Esophagus squamous epithelium (tissue), 4 donors: ENCODE measurements around the gene SNX32.
A peak's percentile ranks its signal among the peaks of the same experiment; 100 is the strongest.

ENCODE experiments used
- CTCF ChIP-seq, 6 experiments: fragments of 450-650 bp in 4 of 6; fragments of 200-600 bp in 2 of 6; sonication (generic) in 2 of 6; IDR thresholded peaks; one replicate each; pipeline ENCODE4 v1.5.1; 2016 to 2019; ENCODE audit warnings: antibody characterized with exemption in 6 of 6, mild to moderate bottlenecking in 4 of 6, moderate library complexity in 4 of 6
- POLR2A ChIP-seq, 4 donors: fragments of 450-650 bp; IDR thresholded peaks; one replicate each; pipeline ENCODE4 v1.6.1; 2017; ENCODE audit warnings: antibody characterized with exemption in 4 of 4, mild to moderate bottlenecking in 4 of 4, moderate library complexity in 3 of 4

GRCh38 chr11:65856689-65857499, 23.1 kb downstream of the SNX32 start:
- TF ChIP-seq CTCF (IDR thresholded peaks at IDR 0.05): peak in 1 of 6 experiments; percentile 2
- peak in 2 of 4 donors; percentile 39 to 76 for TF ChIP-seq POLR2A (IDR thresholded peaks at IDR 0.05)
